Neutrophil (primary cell): ENCODE measurements around the gene MVD.

Experiments used
- H3K27ac ChIP-seq: fragments of 200-600 bp; sonication (generic); 2 replicates; pipeline ENCODE4 v1.5.1; 2016; ENCODE audit warnings: mild to moderate bottlenecking, moderate library complexity
- H3K27me3 ChIP-seq: fragments of 200-600 bp; sonication (generic); 2 replicates; pipeline ENCODE4 v1.6.0; 2016; ENCODE audit warnings: mild to moderate bottlenecking
- H3K36me3 ChIP-seq: fragments of 200-600 bp; sonication (generic); 2 replicates; pipeline ENCODE4 v1.5.1; 2017
- H3K4me1 ChIP-seq, 2 experiments: fragments of 200-600 bp in 1 of 2; sonication (generic) in 1 of 2; 1 replicate in 1 of 2; 2 replicates in 1 of 2; pipeline versions ENCODE4 v1.5.1 to v1.6.1; 2013 to 2016; ENCODE audit warnings: low read depth in 1 of 2, low read length in 1 of 2, mild to moderate bottlenecking in 1 of 2, moderate library complexity in 1 of 2; ENCODE audit not compliant: control insufficient read depth in 1 of 2, insufficient read depth in 1 of 2
- H3K4me3 ChIP-seq, 2 experiments: fragments of 200-600 bp in 1 of 2; sonication (generic) in 1 of 2; 1 replicate in 1 of 2; 2 replicates in 1 of 2; pipeline ENCODE4 v1.5.1; 2013 to 2016; ENCODE audit warnings: low read depth in 1 of 2, low read length in 1 of 2, mild to moderate bottlenecking in 1 of 2, moderate library complexity in 1 of 2
- H3K9me3 ChIP-seq: fragments of 200-600 bp; sonication (generic); 2 replicates; pipeline ENCODE4 v1.5.1; 2016
- CTCF ChIP-seq: fragments of 200-600 bp; sonication (generic); IDR thresholded peaks from 2 replicates; pipeline ENCODE4 v1.5.1; 2016; ENCODE audit warnings: antibody characterized with exemption

The MVD gene

GRCh38 chr16:88626646-88627045, 36.2 kb downstream of the MVD start:
- no peaks in the 10 kb centered on the region for H3K27me3 ChIP-seq
- no peak overlapping the region for H3K4me3 ChIP-seq
- no peaks in the 10 kb centered on the region for H3K9me3 ChIP-seq
- no peaks in the 10 kb centered on the region for H3K4me1 ChIP-seq
- no peak overlapping the region for H3K27ac ChIP-seq
- H3K36me3 ChIP-seq, result peaks cover 94% of the 10 kb centered on the region
- TF ChIP-seq CTCF, result no peak

GRCh38 chr16:88624977-88625576, 37.8 kb downstream of the MVD start:
- Histone ChIP-seq H3K36me3 (peaks cover 84% of the 10 kb centered on the region), H3K4me1 (no peaks in the 10 kb centered on the region), H3K27ac (no peak overlapping the region), H3K27me3 (no peaks in the 10 kb centered on the region), H3K9me3 (no peaks in the 10 kb centered on the region), H3K4me3 (no peak overlapping the region)
- no peak for TF ChIP-seq CTCF

DNA sequence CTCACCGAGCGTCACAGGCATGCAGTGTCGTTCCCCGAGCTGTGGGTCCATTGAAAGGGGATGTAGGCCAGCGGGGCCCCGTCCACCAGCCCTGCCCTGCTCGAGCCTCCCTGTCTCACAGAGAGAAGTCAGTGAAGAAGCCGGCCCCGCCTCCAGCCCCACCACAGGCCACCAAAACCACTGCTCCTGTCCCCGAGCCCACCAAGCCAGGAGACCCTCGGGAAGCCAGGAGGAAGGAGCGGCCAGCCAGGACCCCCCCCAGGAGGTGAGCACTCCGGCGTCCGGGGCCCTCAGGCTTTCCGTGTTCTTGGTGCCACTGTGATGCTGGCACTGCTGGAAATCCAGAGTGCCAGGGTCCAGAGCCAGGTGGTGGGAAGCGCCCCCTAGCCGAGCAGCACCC, 38.4 kb downstream of the MVD start:
- Histone ChIP-seq H3K27me3 (no peaks in the 10 kb centered on the region), H3K4me1 (peaks cover 0 to 2% of the 10 kb centered on the region in 2 experiments), H3K36me3 (peaks cover 79% of the 10 kb centered on the region), H3K27ac (no peak overlapping the region), H3K4me3 (no peak overlapping the region), H3K9me3 (no peaks in the 10 kb centered on the region)
- TF ChIP-seq CTCF, result no peak

- H3K4me1 ChIP-seq, result peaks cover 0 to 2% of the 10 kb centered on the region in 2 experiments
- H3K27ac ChIP-seq, result no peak overlapping the region
- no peak overlapping the region for H3K4me3 ChIP-seq
- H3K36me3 ChIP-seq, result peaks cover 80% of the 10 kb centered on the region
- H3K27me3 ChIP-seq, result no peaks in the 10 kb centered on the region
- no peaks in the 10 kb centered on the region for H3K9me3 ChIP-seq
- TF ChIP-seq CTCF, result no peak
Observed at GRCh38 chr16:88623858-88624257, 39.0 kb downstream of the MVD start.

GRCh38 chr16:88622866-88623265, 40.0 kb downstream of the MVD start:
- H3K27ac ChIP-seq, result no peak overlapping the region
- H3K36me3 ChIP-seq, result peaks cover 76% of the 10 kb centered on the region
- no peaks in the 10 kb centered on the region for H3K27me3 ChIP-seq
- TF ChIP-seq CTCF, result no peak
- no peaks in the 10 kb centered on the region for H3K9me3 ChIP-seq
- H3K4me3 ChIP-seq, result no peak overlapping the region
- peaks cover 0 to 2% of the 10 kb centered on the region in 2 experiments for H3K4me1 ChIP-seq

GRCh38 chr16:88622125-88622524, 40.8 kb downstream of the MVD start:
- Histone ChIP-seq H3K27me3 (no peaks in the 10 kb centered on the region), H3K27ac (no peak overlapping the region), H3K9me3 (no peaks in the 10 kb centered on the region), H3K36me3 (peaks cover 76% of the 10 kb centered on the region), H3K4me3 (no peak overlapping the region), H3K4me1 (peaks cover 0 to 2% of the 10 kb centered on the region in 2 experiments)
- TF ChIP-seq CTCF, result no peak
